Activated T-cell treated with anti-CD3 and anti-CD28 coated beads, Interleukin-2, amount 50 U/mL, for 48 hours (primary cell): ENCODE data around the gene DAD1.

ENCODE experiments used
- DNase-seq, 2 experiments: peaks; one replicate each; pipeline ENCODE4 v3.0.0-alpha.2; 2020

The DAD1 gene

DNA sequence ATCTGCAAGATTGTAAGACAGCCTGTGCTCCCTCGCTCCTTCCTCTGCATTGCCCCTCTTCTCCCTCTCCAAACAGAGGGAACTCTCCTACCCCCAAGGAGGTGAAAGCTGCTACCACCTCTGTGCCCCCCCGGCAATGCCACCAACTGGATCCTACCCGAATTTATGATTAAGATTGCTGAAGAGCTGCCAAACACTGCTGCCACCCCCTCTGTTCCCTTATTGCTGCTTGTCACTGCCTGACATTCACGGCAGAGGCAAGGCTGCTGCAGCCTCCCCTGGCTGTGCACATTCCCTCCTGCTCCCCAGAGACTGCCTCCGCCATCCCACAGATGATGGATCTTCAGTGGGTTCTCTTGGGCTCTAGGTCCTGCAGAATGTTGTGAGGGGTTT, 37.4 kb downstream of the DAD1 start:
- peak in 1 of 2 experiments; percentile 49 for DNase-seq

DNA sequence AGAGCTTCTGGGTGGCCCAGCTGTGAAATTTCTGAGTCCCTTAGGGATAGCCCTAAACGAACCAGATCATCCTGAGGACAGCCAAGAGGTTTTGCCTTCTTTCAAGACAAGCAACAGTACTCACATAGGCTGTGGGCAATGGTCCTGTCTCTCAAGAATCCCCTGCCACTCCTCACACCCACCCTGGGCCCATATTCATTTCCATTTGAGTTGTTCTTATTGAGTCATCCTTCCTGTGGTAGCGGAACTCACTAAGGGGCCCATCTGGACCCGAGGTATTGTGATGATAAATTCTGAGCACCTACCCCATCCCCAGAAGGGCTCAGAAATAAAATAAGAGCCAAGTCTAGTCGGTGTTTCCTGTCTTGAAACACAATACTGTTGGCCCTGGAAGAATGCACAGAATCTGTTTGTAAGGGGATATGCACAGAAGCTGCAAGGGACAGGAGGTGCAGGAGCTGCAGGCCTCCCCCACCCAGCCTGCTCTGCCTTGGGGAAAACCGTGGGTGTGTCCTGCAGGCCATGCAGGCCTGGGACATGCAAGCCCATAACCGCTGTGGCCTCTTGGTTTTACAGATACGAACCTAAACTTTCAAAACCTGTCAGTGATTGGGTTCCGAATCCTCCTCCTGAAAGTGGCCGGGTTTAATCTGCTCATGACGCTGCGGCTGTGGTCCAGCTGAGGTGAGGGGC, 38.9 kb downstream of the DAD1 start:
- peak; percentile 78 to 80 for DNase-seq

DNA sequence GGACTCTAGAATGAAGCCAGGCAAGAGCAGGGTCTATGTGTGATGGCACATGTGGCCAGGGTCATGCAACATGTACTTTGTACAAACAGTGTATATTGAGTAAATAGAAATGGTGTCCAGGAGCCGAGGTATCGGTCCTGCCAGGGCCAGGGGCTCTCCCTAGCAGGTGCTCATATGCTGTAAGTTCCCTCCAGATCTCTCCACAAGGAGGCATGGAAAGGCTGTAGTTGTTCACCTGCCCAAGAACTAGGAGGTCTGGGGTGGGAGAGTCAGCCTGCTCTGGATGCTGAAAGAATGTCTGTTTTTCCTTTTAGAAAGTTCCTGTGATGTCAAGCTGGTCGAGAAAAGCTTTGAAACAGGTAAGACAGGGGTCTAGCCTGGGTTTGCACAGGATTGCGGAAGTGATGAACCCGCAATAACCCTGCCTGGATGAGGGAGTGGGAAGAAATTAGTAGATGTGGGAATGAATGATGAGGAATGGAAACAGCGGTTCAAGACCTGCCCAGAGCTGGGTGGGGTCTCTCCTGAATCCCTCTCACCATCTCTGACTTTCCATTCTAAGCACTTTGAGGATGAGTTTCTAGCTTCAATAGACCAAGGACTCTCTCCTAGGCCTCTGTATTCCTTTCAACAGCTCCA, 39.6 kb downstream of the DAD1 start:
- peak in 1 of 2 experiments; percentile 59 for DNase-seq

DNA sequence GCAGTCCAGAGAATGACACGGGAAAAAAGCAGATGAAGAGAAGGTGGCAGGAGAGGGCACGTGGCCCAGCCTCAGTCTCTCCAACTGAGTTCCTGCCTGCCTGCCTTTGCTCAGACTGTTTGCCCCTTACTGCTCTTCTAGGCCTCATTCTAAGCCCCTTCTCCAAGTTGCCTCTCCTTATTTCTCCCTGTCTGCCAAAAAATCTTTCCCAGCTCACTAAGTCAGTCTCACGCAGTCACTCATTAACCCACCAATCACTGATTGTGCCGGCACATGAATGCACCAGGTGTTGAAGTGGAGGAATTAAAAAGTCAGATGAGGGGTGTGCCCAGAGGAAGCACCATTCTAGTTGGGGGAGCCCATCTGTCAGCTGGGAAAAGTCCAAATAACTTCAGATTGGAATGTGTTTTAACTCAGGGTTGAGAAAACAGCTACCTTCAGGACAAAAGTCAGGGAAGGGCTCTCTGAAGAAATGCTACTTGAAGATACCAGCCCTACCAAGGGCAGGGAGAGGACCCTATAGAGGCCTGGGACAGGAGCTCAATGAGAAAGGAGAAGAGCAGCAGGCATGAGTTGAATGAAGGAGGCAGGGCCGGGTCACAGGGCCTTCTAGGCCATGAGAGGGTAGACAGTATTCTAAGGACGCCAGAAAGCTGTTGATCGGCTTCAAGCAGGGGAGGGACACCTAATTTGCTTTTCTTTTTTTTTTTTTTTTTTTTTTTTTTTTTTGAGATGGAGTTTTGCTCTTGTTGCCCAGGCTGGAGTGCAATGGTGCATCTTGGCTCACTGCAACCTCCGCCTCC, 40.9 kb downstream of the DAD1 start:
- peak in 1 of 2 experiments; percentile 46 for DNase-seq

DNA sequence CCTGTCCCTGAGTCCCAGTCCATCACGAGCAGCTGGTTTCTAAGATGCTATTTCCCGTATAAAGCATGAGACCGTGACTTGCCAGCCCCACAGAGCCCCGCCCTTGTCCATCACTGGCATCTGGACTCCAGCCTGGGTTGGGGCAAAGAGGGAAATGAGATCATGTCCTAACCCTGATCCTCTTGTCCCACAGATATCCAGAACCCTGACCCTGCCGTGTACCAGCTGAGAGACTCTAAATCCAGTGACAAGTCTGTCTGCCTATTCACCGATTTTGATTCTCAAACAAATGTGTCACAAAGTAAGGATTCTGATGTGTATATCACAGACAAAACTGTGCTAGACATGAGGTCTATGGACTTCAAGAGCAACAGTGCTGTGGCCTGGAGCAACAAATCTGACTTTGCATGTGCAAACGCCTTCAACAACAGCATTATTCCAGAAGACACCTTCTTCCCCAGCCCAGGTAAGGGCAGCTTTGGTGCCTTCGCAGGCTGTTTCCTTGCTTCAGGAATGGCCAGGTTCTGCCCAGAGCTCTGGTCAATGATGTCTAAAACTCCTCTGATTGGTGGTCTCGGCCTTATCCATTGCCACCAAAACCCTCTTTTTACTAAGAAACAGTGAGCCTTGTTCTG, 41.6 kb downstream of the DAD1 start:
- DNase-seq = peak in 1 of 2 experiments; percentile 47

DNA sequence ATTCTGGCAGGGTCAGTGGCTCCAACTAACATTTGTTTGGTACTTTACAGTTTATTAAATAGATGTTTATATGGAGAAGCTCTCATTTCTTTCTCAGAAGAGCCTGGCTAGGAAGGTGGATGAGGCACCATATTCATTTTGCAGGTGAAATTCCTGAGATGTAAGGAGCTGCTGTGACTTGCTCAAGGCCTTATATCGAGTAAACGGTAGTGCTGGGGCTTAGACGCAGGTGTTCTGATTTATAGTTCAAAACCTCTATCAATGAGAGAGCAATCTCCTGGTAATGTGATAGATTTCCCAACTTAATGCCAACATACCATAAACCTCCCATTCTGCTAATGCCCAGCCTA, 42.3 kb downstream of the DAD1 start:
- DNase-seq = no peak

DNA sequence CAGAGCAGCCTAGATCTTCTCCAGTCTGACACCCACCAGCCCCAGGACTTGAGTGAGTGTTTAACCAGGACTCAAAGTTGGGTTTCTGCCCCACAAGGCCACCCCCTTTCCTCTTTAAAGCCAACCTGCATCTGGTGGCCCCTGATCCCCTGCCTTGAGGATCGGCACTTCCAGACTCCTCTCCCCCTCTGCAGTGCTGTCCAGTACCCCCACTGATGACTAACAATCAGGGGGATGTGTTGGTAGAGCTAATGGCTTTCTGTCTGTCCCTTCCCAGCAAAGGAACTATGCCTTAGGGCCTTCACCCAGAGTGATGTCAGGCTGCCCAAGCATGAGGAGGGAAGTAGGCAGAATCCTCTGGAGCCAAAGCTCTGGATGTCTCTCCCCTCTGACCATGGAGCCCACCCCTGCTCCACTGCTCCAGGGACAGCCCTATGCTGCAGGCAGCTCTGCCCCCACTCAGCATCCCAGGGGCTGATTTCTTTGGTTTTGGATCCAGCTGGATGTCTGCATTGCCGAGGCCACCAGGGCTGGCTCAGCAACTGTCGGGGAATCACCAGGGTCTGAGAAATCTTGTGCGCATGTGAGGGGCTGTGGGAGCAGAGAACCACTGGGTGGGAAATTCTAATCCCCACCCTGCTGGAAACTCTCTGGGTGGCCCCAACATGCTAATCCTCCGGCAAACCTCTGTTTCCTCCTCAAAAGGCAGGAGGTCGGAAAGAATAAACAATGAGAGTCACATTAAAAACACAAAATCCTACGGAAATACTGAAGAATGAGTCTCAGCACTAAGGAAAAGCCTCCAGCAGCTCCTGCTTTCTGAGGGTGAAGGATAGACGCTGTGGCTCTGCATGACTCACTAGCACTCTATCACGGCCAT, 42.9 kb downstream of the DAD1 start:
- peak; percentile 59 to 68 for DNase-seq

DNA sequence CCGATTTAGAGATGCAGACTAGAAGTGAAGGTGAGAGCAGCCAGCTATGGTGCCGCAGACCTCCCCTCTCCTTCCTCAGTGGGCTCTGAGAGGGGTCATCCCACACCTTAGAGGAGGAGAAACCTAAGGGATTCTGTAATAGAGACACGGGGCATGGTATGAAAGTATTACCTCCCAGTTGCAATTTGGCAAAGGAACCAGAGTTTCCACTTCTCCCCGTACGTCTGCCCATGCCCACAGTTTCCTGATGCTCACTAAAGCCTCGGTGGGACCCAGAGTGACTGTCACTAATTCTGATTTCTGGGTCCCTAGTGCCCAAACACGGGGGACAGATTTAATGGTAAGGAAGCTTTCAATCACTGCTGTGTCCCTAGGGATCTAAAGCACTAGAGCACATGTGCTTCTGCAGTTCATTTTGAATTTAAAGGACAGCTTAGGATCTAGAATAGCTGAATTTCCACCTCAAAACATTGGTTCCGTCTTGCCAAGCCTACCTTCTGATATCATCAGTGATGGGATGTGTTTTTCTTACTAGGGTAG, 44.1 kb downstream of the DAD1 start:
- peak in 1 of 2 experiments; percentile 47 for DNase-seq

DNA sequence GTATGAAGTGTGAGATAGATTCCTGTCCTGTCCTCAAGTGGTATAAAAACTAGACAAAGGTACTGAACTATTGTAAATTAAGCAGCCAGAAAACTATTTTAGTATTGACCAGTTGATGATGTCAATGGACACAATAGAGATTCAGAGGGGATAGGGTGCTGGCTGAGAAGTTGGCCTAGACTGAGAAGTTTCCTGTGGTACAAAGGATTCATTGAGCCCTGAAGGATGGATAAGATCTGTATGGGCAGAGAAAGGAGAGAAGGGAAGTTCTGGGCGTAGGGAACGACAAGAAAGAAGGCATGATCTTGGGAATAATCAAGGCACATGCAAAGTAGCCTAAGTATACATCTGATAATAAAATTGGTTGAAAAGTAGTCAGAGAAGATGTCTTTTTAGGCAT, 44.6 kb downstream of the DAD1 start:
- no peak for DNase-seq

DNA sequence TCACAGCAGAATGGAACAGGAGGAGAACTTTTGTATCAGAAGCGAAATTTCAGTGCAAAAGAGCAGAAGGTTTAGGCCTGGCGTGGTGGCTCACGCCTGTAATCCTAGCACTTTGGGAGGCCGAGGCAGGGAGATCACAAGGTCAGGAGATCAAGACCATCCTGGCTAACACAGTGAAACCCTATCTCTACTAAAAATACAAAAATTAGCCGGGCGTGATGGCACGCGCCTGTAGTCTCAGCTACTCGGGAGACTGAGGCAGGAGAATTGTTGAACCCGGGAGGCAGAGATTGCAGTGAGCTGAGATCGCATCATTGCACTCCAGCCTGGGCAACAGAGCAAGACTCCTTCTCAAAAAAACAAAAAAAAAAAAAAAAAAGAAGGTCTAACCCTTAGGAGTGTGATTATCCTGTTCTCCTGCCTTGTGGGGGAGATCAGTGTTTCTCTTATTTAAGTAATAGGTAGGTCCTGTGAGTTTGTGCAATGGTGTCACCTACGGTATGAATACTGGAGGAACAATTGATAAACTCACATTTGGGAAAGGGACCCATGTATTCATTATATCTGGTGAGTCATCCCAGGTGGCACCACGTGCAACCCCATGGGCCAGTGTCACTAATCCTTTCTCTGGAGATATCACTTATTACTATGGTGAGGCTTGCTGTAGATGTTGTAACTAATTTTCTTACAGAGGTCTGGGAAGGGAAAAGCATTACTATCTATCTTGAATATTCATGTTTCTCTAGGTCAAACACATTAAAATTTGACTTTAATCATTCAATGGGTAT, 45.3 kb downstream of the DAD1 start:
- peak in 1 of 2 experiments; percentile 42 for DNase-seq

DNA sequence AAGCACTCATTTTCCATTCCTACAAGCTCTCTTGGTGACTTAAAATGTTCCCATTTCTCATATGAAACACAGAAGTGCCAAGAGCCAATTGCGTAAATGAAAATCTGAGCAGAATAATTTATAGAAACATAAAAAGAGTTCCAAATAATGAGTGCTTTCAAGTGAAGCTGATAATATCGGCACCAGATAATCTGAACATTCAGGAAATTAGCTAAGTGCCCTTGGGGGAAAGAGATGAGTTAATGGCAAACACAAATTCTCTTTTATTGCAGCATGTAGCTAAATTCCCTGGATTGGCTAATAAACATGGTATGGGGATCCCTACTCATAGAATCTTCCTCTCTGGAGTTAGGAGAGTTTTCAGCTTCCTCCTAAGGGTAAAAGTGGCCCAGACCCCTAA, 46.7 kb downstream of the DAD1 start:
- no peak for DNase-seq

DNA sequence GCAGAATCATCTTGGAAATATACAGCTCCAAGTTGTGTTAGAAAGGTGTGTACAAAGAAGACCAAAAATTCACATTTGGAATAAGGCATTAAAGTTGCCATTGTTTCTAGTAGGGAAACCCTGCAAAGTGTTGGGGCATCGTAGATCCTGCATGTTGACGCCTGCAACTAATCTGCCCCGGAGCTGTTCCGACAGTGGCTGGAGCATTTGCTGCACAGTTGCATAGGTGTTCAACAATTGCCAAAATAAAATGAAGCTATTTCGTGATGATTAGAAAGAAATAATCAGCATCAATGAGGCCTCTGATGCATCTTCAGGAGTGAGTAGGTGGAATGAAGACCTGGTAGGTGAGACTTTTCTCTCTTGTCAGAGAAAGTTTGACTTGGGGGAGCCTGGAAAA, 47.3 kb downstream of the DAD1 start:
- DNase-seq = no peak

DNA sequence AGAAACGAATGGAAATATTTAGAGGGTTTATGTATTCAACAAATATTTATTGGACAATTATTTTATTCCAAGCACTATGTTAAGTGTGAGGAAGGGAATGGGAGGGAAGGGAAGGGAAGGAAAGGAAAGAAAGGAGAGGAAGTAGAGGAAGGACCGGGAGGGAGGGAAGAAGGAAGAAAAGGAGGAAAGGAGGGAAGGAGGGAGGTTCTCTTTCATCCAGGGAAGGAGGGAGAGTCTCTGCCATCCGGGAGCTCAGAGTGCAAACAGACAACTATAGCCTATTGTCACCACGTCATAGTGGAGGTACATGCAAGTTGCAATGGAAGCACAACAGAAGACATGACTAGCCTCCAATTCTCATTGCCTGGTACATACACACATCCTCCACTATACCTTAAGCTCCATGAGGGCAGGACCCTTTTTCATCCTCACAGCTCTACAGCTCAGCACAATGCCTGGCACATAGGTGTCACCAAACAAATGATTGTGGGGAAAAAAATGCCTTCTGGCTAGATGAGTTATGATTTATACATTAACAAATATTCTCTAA, 48.1 kb downstream of the DAD1 start:
- DNase-seq = peak in 1 of 2 experiments; percentile 32

DNA sequence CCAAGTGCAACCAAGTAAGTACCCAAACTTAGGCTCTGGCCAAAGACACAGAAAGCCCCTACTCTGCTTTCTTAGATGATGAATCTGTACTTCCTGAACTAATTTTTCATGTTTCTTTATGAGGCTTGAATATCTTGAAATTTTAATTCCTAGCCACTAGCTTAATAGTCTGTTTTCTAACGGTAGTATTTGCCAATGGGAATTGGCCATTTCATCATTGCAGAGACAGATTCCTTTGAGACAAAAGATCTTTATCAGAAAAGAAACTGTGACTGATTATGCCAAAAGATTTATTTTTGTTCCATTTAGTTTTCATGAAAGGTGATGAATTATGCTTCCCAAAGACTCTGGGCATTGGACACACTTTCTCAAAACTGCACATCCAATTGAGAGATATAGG, 48.7 kb downstream of the DAD1 start:
- no peak for DNase-seq

DNA sequence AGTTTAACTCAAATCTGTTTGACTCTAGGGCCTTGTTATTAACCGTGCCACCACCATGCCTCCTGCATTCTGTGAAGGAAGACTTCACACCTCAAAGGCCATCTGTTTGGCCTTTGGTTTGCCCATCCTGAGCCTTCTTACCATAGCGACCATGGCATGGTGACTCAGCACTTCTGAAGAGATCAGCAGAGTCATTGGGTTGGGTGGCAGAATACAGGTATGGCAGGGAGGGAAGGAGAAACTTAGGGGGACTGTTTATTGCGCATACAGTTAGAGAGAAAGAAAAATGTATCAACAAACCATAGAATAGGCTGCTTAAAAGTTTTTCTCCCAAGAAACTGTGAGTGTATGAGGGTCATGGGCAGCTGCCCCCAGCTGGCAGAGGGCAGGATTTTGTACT, 49.2 kb downstream of the DAD1 start:
- peak in 1 of 2 experiments; percentile 44 for DNase-seq

DNA sequence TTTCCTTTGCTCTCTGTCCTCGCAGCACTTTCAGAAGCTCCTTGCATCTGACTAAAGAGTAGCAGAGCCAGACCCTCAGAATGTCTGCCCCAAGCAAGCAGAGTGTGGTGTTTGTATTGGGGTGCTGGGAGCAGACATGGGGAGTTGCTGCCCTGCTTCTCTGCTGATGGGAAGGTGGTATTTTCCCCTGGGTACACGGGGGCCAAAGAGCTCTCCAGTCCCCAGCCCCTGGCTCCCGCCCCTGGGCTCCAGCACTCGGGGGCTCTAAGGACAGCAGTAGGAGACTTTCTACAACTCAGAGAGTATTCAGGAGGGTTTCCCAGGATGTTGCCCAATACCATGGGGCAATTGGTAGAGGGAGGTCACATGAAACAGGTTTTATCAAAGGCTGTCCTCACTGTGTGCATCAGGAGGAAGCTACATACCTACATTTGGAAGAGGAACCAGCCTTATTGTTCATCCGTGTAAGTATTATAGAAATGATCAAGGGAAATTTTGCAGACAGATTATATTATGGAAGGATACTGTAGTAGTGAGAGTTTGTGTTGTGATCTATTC, 50.3 kb downstream of the DAD1 start:
- DNase-seq = peak in 1 of 2 experiments; percentile 32

DNA sequence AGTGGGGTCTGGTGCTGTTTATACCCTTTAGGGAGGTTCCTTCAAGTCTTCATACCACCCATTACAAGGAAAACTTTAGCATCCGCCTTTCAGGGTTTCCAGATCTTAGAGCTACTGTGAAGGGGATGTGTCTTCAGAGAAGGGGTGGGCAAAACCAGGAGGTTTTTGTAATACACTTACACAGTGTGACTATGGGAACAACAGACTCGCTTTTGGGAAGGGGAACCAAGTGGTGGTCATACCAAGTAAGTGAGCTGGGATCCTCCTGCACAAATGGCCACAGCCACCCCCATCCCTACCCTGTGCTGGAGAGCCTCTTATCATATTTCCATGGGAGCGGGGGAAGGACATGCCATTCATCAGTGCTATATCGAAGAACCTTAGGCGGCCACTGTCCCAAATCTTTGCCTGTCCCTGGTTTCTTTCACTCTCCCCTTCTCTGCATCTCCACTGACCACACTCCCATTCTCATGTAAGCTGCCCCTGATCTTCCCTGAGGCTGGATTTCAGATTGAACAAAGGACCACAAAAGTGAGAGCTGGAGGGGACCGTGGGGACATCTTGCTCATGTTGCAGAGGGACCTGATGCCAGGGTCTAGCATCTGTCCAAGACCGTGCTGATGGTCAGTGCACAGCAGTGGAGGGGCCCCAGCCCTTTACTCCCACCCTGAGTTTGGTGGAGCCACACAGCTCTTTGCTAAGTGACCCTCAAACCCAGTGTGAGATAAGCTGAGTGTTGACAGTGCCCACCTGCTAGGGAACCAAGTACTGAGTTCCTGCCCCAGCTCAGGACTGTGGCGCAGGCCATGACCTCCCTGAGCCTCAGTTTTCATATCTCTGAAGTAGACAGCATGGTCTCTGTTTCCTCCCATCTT, 51.4 kb downstream of the DAD1 start:
- peak; percentile 32 to 35 for DNase-seq

DNA sequence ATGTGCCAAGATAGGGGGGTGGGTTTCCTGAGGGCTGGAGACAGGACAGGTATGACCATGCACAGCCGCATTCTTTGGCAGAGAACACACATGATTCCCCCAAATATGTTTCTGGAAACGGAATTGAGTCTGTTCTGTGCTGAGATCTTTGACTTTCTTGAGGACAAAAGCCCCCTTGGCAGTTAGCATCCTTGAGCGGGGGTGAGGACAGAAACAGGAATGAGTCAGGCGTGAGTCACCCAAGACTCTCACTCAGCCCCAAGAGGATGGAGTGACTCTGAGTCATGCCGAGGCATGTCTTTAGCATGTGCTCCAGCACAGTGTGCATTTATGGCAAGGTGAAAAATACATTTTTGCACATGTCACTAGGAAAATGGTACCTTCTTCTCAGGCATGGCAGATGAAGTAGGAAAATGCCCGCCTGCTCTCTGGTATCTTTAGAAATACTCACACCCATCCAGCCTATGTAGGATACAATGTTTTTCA, 52.1 kb downstream of the DAD1 start:
- peak; percentile 81 to 86 for DNase-seq

DNA sequence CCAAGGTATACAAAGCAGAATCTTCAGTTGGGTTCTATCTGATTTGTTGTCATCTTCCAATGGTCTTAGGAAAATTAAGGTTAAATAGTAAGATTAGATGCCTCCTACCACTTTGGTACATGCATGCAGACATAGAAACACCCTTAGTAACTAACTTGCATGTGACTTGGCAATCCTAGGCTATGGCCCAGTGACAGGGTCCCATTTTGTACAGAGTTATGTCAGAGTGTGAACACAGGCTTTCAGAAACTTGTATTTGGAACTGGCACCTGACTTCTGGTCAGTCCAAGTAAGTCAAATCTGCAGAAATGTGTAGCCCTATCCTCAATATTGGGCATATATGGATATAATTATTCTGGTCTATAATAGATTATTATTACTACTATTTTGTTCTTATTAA, 53.1 kb downstream of the DAD1 start:
- DNase-seq = peak in 1 of 2 experiments; percentile 23
